ENCODE measurements around the gene ADAD2.

ADAD2 gene

GRCh38 chr16:84223456-84223855, 32.5 kb downstream of the ADAD2 start:
- DNase-seq (ENCODE audit: low read depth in 3 of 3), result no peak

GRCh38 chr16:84224554-84224953, 33.6 kb downstream of the ADAD2 start:
- DNase-seq (ENCODE audit: low read depth in 3 of 3), result no peak

- DNase-seq (ENCODE audit: low read depth in 3 of 3), result no peak
Observed at GRCh38 chr16:84225126-84225525, 34.2 kb downstream of the ADAD2 start.

- no peak for DNase-seq (ENCODE audit: low read depth in 3 of 3)
Observed at GRCh38 chr16:84225571-84225970, 34.6 kb downstream of the ADAD2 start.

- DNase-seq (ENCODE audit: low read depth in 3 of 3), result no peak
Observed at GRCh38 chr16:84226026-84226425, 35.1 kb downstream of the ADAD2 start.

GRCh38 chr16:84227548-84227947, 36.6 kb downstream of the ADAD2 start:
- DNase-seq (ENCODE audit: low read depth in 3 of 3), result no peak

- DNase-seq (ENCODE audit: low read depth in 3 of 3), result no peak
Observed at GRCh38 chr16:84228256-84228838, 37.4 kb downstream of the ADAD2 start.

GRCh38 chr16:84229471-84229870, 38.5 kb downstream of the ADAD2 start:
- no peak for DNase-seq (ENCODE audit: low read depth in 3 of 3)

GRCh38 chr16:84232060-84232459, 41.1 kb downstream of the ADAD2 start:
- no peak for DNase-seq (ENCODE audit: low read depth in 3 of 3)

GRCh38 chr16:84232969-84233368, 42.0 kb downstream of the ADAD2 start:
- DNase-seq (ENCODE audit: low read depth in 3 of 3), result no peak

GRCh38 chr16:84233748-84234147, 42.8 kb downstream of the ADAD2 start:
- no peak for DNase-seq (ENCODE audit: low read depth in 3 of 3)

- DNase-seq (ENCODE audit: low read depth in 3 of 3), result no peak
Observed at GRCh38 chr16:84234321-84235241, 43.6 kb downstream of the ADAD2 start.

- no peak for DNase-seq (ENCODE audit: low read depth in 3 of 3)
Observed at GRCh38 chr16:84236671-84237070, 45.7 kb downstream of the ADAD2 start.

- no peak for DNase-seq (ENCODE audit: low read depth in 3 of 3)
Observed at GRCh38 chr16:84237994-84238750, 47.2 kb downstream of the ADAD2 start.

GRCh38 chr16:84239141-84239769, 48.3 kb downstream of the ADAD2 start:
- no peak for DNase-seq (ENCODE audit: low read depth in 3 of 3)

- DNase-seq (ENCODE audit: low read depth in 3 of 3), result no peak
Observed at GRCh38 chr16:84239909-84240308, 49.0 kb downstream of the ADAD2 start, which contains the start of gene KCNG4. KCNG4 (minus strand) TSS chr16:84240012; CDS start chr16:84237485, 2,527 bp downstream.

- DNase-seq (ENCODE audit: low read depth in 3 of 3), result no peak
Observed at GRCh38 chr16:84240455-84240854, 49.5 kb downstream of the ADAD2 start.

GRCh38 chr16:84241778-84242177, 50.8 kb downstream of the ADAD2 start:
- DNase-seq (ENCODE audit: low read depth in 3 of 3), result no peak

GRCh38 chr16:84242839-84243238, 51.9 kb downstream of the ADAD2 start:
- DNase-seq (ENCODE audit: low read depth in 3 of 3), result no peak

- no peak for DNase-seq (ENCODE audit: low read depth in 3 of 3)
Observed at GRCh38 chr16:84243732-84244131, 52.8 kb downstream of the ADAD2 start.

GRCh38 chr16:84244728-84245127, 53.8 kb downstream of the ADAD2 start:
- DNase-seq (ENCODE audit: low read depth in 3 of 3), result no peak
